ENCODE measurements around the gene FBXL13.
"Not testable (repeated sequence)": the region's sequence is repeated elsewhere in the genome, so short reads cannot be mapped to it uniquely, and the experiment has no call there.

Gene FBXL13

DNA sequence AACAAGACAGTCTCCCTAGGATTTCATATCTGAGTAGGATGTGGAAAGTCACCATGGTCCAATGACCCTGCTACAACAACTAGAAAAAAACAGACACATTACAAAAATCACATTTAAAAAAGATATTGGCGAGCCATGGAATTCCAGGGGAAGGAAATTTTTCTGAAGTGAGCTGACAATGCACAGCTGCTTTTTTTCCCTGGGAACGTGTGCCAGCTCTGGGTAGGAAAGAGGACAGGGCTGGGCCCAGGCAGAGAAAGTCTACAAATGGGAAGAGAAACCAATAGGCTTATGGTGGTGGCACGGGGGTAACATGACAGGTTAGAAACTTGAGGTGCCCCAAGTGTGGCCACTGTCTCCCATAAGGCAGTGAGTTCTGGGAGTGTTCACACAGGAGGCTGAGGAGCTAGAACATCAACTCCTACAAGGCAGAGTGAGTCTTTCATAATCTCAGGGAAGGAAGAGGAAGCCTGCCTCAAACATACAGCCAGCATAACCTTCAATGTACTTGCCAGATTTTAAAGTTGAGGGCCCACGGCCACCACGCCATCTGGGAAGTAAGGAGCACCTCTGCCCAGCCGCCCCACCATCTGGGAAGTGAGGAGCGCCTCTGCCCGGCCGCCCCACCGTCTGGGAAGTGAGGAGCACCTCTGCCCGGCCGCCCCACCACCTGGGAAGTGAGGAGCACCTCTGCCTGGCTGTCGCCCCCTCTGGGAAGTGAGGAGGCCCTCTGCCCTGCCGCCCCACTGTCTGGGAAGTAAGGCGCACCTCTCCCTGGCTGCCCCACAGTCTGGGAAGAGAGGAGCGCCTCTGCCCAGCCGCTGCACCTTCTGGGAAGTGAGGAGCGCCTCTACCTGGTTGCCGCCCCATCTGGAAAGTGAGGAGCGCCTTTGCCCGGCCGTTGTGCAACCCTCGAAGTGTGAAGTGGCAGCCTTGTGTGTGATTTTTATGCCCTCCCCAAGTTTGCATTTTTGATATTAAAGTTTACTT lies 5.9 kb downstream of the FBXL13 start:
- Mint-ChIP-seq H3K27me3 (no peaks in the 10 kb centered on the region), H3K4me3 (no peak overlapping the region), H3K9me3 (no peaks in the 10 kb centered on the region), H3K27ac (no peak overlapping the region), H3K4me1 (ENCODE audit: low read depth) (peaks cover 6% of the 10 kb centered on the region), H3K36me3 (ENCODE audit: low read depth) (no peaks in the 10 kb centered on the region)
- no peak for DNase-seq

- Mint-ChIP-seq H3K27me3 (no peaks in the 10 kb centered on the region), H3K4me3 (no peak overlapping the region), H3K4me1 (ENCODE audit: low read depth) (peaks cover 1% of the 10 kb centered on the region), H3K9me3 (no peaks in the 10 kb centered on the region), H3K36me3 (ENCODE audit: low read depth) (no peaks in the 10 kb centered on the region), H3K27ac (no peak overlapping the region)
- DNase-seq, result peak; percentile 60
These were observed 8.9 kb downstream of the FBXL13 start for GRCh38 chr7:103065667-103066066.

DNA sequence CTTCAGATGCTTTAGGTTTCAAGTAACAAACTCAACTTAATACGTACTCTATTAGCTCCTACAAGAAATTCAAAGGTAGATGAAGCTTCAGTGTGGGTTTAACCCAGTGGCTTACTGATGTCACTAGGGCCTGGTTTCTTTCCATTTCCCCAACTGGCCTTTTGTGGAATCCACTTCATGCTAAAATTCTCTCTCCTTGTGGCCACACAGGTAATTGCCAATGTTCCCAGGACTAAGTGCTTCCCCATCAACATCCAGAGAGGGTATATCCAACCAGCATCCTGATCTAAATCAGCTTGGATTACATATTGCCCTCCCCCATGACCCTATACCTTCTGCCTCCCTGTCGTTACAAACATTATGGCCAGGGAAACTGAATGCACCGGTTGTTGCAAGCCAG lies 10.7 kb downstream of the FBXL13 start:
- Mint-ChIP-seq H3K4me3 (no peak overlapping the region), H3K36me3 (ENCODE audit: low read depth) (no peaks in the 10 kb centered on the region), H3K4me1 (ENCODE audit: low read depth) (peaks cover 1% of the 10 kb centered on the region), H3K27ac (no peak overlapping the region), H3K9me3 (no peaks in the 10 kb centered on the region), H3K27me3 (no peaks in the 10 kb centered on the region)
- no peak for DNase-seq

DNA sequence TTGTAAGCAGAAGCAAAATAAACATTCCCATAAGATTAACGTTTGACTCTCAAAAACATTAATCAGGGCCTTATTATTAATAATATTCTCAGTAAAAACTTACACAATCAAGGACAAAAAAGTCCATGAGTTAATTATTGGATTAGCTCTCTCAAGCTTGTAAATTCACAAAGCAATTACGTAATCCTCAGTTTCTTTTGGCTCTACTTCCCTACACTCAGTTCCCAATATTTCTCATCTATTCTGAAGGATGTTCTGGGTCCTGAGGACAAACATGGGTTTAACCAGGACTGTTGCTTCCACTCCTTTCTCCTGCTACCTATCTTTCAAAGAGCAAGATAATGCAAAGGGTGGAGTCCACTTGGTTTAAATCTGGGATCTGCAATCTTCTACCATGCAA lies 15.1 kb downstream of the FBXL13 start:
- no peaks in the 10 kb centered on the region for H3K27me3 Mint-ChIP-seq
- H3K4me3 Mint-ChIP-seq, result no peak overlapping the region
- H3K9me3 Mint-ChIP-seq, result no peaks in the 10 kb centered on the region
- DNase-seq, result no peak
- H3K4me1 Mint-ChIP-seq (ENCODE audit: low read depth), result peaks cover 1% of the 10 kb centered on the region
- H3K36me3 Mint-ChIP-seq (ENCODE audit: low read depth), result no peaks in the 10 kb centered on the region
- no peak overlapping the region for H3K27ac Mint-ChIP-seq

DNA sequence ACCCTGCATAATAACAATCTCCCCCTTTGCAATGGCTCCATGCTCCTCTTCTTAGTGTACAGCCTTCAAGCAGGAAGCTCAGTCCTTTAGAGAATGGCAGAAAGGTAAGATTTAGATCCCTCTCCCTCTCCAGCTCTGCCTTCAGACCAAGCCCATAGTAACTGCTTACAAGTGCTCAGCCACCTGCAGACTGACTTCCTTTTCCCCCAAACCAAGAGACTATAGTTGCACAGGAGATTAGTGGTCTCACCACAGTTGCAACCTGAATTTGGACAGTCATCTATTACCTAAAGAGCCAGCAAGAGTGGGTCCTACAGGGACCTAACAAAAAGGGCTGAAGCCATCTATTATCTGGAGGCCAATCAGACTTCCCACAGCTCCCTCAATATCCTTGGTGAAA lies 16.5 kb downstream of the FBXL13 start:
- H3K9me3 Mint-ChIP-seq, result no peaks in the 10 kb centered on the region
- no peak for DNase-seq
- H3K27me3 Mint-ChIP-seq, result no peaks in the 10 kb centered on the region
- no peaks in the 10 kb centered on the region for H3K36me3 Mint-ChIP-seq (ENCODE audit: low read depth)
- no peak overlapping the region for H3K4me3 Mint-ChIP-seq
- no peak overlapping the region for H3K27ac Mint-ChIP-seq
- H3K4me1 Mint-ChIP-seq (ENCODE audit: low read depth), result peaks cover 1% of the 10 kb centered on the region

- not testable (repeated sequence) for H3K4me1 Mint-ChIP-seq (ENCODE audit: low read depth); H3K27me3 Mint-ChIP-seq; DNase-seq; H3K4me3 Mint-ChIP-seq; H3K9me3 Mint-ChIP-seq; H3K36me3 Mint-ChIP-seq (ENCODE audit: low read depth); H3K27ac Mint-ChIP-seq
These were observed 18.6 kb downstream of the FBXL13 start for GRCh38 chr7:103056006-103056405.

- no peaks in the 10 kb centered on the region for H3K27me3 Mint-ChIP-seq
- H3K4me3 Mint-ChIP-seq, result no peak overlapping the region
- H3K4me1 Mint-ChIP-seq (ENCODE audit: low read depth), result no peaks in the 10 kb centered on the region
- no peaks in the 10 kb centered on the region for H3K9me3 Mint-ChIP-seq
- H3K27ac Mint-ChIP-seq, result no peak overlapping the region
- H3K36me3 Mint-ChIP-seq (ENCODE audit: low read depth), result peaks cover 4% of the 10 kb centered on the region
- DNase-seq, result no peak
These were observed 23.1 kb downstream of the FBXL13 start for GRCh38 chr7:103051519-103051918.

DNA sequence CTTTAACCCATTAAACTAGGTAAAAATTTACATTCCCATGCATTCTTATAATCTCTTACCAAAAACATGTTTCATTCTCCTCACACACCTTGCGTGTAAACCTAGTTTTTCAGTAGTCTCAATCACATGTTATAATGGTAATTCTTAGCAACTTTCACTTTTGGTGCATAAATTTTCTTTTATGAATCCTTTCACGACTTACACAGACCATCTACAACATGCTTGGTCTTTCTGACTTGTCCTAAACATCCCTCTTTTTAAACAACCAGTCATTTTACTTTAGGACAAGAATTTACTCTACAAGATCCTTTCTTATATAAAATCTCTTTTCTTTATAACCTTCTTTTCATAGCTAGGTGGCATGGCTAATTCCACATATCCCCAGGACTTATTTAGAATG lies 25.8 kb downstream of the FBXL13 start:
- Mint-ChIP-seq H3K4me1 (ENCODE audit: low read depth) (no peaks in the 10 kb centered on the region), H3K27me3 (no peaks in the 10 kb centered on the region), H3K36me3 (ENCODE audit: low read depth) (peaks cover 4% of the 10 kb centered on the region), H3K9me3 (no peaks in the 10 kb centered on the region), H3K27ac (no peak overlapping the region), H3K4me3 (no peak overlapping the region)
- DNase-seq, result no peak

DNA sequence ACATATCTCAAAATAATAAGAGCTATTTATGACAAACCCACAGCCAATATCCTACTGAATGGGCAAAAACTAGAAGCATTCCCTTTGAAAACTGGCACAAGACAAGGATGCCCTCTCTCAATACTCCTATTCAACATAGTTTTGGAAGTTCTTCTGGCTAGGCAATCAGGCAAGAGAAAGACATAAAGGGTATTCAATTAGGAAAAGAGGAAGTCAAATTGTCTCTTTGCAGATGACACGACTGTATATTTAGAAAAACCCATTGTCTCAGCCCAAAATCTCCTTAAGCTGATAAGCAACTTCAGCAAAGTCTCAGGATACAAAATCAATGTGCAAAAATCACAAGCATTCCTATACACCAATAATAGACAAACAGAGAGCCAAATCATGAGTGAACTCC lies 32.8 kb downstream of the FBXL13 start:
- not testable (repeated sequence) for H3K4me3 Mint-ChIP-seq; H3K4me1 Mint-ChIP-seq (ENCODE audit: low read depth); DNase-seq; H3K36me3 Mint-ChIP-seq (ENCODE audit: low read depth); H3K27ac Mint-ChIP-seq; H3K27me3 Mint-ChIP-seq
- H3K9me3 Mint-ChIP-seq, result peaks cover 10% of the 10 kb centered on the region

GRCh38 chr7:103037823-103038739 lies 36.5 kb downstream of the FBXL13 start:
- H3K9me3 Mint-ChIP-seq; DNase-seq; H3K4me1 Mint-ChIP-seq (ENCODE audit: low read depth); H3K27me3 Mint-ChIP-seq; H3K4me3 Mint-ChIP-seq; H3K27ac Mint-ChIP-seq; H3K36me3 Mint-ChIP-seq (ENCODE audit: low read depth): not testable (repeated sequence)

- Mint-ChIP-seq H3K27ac (no peak overlapping the region), H3K4me3 (no peak overlapping the region), H3K4me1 (ENCODE audit: low read depth) (no peaks in the 10 kb centered on the region), H3K9me3 (peaks cover 2% of the 10 kb centered on the region), H3K27me3 (no peaks in the 10 kb centered on the region), H3K36me3 (ENCODE audit: low read depth) (no peaks in the 10 kb centered on the region)
- no peak for DNase-seq
These were observed 37.1 kb downstream of the FBXL13 start for GRCh38 chr7:103037476-103037822.

- not testable (repeated sequence) for H3K36me3 Mint-ChIP-seq (ENCODE audit: low read depth); H3K4me1 Mint-ChIP-seq (ENCODE audit: low read depth); H3K9me3 Mint-ChIP-seq; H3K27ac Mint-ChIP-seq; DNase-seq; H3K27me3 Mint-ChIP-seq; H3K4me3 Mint-ChIP-seq
These were observed 40.3 kb downstream of the FBXL13 start for GRCh38 chr7:103034318-103034717.

DNA sequence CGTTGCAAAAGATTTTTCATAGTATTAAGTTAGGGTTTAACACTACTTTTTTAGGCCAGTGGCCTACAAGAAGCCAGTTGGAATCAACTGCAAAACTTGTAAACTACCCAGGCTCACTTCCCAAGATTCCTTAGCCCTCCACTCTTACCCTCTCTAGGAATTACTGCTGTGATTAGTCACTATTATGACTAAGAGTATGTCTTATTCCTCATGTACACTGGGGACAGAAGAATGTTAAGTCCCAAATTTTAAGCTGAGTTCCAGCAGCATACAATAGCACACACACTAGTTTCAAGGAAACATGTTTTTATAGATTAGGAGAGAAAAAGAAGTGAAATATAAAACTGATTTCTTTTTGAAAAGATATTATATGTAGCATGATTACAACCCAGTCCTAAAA lies 42.8 kb downstream of the FBXL13 start:
- H3K27ac Mint-ChIP-seq, result no peak overlapping the region
- no peaks in the 10 kb centered on the region for H3K4me1 Mint-ChIP-seq (ENCODE audit: low read depth)
- no peak overlapping the region for H3K4me3 Mint-ChIP-seq
- no peaks in the 10 kb centered on the region for H3K9me3 Mint-ChIP-seq
- H3K27me3 Mint-ChIP-seq, result no peaks in the 10 kb centered on the region
- H3K36me3 Mint-ChIP-seq (ENCODE audit: low read depth), result no peaks in the 10 kb centered on the region
- no peak for DNase-seq

GRCh38 chr7:103031024-103031423 lies 43.6 kb downstream of the FBXL13 start:
- H3K4me3 Mint-ChIP-seq, result no peak overlapping the region
- no peaks in the 10 kb centered on the region for H3K4me1 Mint-ChIP-seq (ENCODE audit: low read depth)
- H3K36me3 Mint-ChIP-seq (ENCODE audit: low read depth), result no peaks in the 10 kb centered on the region
- H3K27me3 Mint-ChIP-seq, result no peaks in the 10 kb centered on the region
- no peak overlapping the region for H3K27ac Mint-ChIP-seq
- H3K9me3 Mint-ChIP-seq, result no peaks in the 10 kb centered on the region
- no peak for DNase-seq

DNA sequence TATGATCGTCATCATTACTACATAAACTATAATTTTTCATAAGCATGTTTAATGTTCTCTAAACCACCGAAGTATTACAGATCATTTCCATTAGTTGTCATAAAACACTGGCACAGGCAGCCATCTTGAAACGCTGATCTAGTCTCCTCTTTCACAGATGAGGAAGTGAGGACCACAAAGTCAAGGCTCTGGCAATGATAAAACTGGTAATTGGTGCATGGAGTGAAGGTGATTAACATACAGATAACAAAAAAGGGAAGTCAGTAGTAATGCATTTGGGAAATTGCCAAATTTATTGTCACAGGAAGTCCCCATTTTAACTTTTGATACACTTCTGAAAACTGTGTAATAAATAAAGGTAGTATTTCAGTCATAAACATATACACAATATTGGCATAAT lies 49.3 kb downstream of the FBXL13 start:
- H3K4me1 Mint-ChIP-seq (ENCODE audit: low read depth), result peaks cover 2% of the 10 kb centered on the region
- H3K27ac Mint-ChIP-seq, result no peak overlapping the region
- peaks cover 11% of the 10 kb centered on the region for H3K36me3 Mint-ChIP-seq (ENCODE audit: low read depth)
- H3K9me3 Mint-ChIP-seq, result peaks cover 8% of the 10 kb centered on the region
- H3K27me3 Mint-ChIP-seq, result no peaks in the 10 kb centered on the region
- no peak for DNase-seq
- no peak overlapping the region for H3K4me3 Mint-ChIP-seq
